ENCODE data around the gene CFAP210.

CFAP210 gene

DNA sequence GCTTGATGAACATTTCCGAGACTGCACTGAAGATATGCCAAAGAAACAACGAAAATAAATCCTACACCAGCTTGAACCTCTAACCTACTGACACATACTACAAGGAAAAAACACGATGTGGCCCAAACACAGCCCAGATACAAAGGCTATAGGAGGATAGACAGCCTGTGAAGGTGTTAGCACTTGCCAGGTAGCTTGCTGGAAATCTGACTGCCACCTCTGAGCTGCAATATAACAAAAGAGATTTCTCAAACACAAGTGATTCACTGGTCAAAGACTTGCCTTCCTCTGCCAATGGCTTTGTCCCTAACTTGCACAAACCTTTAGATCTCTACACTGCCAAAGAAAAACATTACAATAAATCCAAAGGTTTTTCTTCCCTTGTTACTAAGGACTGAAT, 21.1 kb downstream of the CFAP210 start:
- DNase-seq (ENCODE audit: low spot score) = no peak

DNA sequence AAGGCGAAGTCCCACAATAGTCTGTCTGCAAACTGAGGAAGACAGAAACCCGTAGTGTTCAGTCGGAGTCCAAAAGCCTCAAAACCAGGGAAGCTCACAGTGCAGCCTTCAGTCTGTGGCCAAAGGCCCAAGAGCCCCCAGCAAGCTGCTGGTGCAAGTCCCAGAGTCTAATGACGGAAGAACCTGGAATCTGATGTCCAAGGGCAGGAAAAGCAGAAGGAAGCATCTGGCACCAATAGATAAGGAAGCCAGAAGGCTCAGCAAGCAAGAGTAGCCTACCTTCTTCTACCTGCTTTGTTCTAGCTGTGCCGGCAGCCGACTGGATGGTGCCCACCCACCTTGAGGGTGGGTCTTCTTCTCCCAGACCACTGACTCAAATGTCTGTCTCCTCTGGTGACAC, 21.8 kb downstream of the CFAP210 start:
- no peak for DNase-seq (ENCODE audit: low spot score)

DNA sequence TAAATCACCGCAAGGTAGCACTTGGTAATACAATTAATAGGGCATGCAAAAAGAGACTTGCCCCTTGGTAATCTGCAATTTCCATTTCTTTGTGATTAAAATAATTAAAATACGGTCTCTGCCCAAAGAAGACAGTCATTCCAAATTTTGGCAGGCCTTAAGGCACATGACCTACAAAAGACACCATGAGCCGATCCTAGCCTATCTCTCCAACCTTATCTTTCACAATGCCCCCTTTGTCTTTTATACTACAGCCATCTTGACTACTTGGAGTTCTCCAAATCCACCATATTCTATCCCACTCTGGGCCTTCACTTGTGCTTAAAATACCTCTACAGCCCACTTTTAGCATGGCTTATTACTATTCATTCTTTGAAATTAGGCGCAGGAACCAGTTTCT, 23.3 kb downstream of the CFAP210 start:
- DNase-seq (ENCODE audit: low spot score) = no peak

DNA sequence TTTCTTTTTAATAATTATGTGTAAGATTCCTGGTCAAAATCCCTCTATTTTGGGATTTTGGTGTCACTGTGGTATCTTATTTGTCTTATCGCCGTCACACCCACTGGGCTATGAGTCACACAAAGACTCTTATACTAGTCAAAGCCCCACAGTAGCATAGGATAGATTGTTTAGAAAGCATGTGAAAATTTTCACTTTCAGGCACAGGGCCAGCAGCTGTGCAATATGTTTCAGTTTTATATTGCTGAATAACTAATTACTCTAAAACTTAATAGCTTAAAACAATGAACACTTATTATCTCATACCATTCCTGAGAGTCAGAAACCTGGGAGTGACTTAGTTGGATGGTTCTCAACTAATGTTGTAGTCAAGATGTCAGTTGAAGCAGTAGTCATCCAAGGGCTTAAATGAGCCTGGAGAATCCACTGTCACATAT, 24.0 kb downstream of the CFAP210 start:
- DNase-seq (ENCODE audit: low spot score) = no peak

DNA sequence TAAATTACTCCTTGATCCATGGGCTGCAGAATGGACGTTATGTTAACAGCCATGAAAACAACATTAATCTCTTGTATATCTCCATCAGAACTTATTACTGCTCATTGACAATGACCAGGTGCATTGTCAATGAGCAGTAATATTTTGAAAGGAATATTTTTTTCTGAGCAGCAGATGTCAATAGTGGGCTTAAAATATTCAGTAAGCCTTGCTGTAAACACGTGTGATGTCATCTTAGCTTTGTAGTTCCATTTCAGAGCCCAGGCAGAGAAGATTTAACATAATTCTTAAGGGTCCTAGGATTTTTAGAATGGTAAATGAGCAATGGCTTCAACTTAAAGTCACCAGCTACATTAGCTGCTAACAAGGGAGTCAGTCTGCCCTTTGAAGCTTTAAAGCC, 26.6 kb downstream of the CFAP210 start:
- DNase-seq (ENCODE audit: low spot score) = no peak

DNA sequence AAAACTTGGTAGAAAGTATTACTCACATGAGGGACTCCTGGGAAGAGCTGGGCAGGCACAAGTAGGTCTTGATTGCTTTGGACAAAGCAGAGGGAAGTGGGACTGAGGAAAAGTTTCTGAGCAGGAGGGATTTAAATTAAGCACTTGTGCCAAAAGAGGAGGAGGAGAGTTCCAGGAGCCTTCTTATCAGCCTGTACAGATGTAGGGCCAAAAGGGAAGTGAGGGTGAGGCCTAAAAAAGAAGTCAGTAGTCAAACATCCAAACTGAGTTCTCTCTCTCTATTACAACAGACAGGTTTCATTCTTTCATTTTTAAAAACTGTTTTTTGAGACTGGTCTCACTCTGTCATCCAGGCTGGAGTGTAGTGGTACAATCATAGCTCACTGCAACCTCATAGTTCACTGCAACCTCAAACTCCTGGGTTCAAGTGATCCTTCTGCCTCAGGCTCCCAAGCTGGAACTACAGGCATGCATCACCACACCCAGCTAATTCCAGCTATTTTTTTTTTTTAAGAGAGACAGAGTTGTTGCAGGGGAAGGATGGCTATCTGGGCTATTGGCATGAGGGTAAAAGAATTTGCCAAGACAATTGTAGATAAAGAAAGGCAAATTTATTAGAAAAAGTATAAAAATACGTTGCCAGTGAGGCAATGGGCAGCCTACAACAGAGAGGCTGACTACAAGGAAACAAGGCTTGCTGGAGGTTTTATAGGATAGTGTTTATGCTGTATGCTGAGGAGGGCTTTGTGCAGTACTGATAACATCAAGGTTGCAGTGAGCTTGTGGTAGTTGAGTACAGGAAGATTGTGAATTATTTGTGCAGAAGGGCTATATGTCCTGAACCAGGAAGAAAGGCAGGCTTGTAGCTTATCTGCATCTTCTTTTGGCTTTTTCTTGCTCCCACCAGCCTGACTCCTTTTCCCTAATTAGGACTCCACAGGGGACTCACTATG, 29.0 kb downstream of the CFAP210 start:
- no peak for DNase-seq (ENCODE audit: low spot score)

DNA sequence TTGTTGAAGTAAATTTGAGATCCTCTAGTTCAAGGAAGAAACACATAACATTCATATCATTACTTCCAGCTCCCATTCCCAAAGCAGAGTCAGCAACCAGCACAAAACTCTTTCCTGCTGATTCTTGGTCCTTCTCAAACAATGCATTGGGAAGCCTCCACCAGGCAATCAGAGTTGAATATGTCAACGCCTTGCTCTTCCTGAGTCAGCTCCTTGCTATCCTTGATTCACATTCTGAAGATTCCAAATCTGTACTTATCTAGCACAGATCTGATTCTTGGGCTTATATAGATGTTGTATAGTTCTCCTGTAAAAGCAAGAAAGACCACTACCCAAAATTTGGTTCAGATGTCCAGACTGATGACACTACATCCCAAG, 29.6 kb downstream of the CFAP210 start:
- DNase-seq (ENCODE audit: low spot score) = no peak

DNA sequence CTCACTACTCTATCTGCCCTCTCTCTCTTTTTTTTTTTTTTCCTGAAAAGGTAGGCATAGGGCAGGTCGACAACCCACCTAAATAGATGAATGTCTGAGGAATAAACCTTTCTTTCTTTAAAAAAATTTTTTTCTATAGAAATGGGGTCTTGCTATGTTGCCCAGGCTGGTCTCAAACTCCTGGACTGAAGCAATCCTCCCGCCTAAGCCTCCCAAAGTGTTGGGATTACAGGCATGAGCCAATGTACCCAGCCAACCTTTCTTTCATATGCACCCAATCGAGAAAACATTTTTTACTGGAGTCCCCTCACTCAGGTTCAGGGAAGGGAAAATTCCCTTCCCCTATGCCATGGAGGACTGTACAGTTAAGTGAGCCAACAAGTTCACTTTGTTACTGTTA, 31.0 kb downstream of the CFAP210 start:
- DNase-seq (ENCODE audit: low spot score) = no peak

DNA sequence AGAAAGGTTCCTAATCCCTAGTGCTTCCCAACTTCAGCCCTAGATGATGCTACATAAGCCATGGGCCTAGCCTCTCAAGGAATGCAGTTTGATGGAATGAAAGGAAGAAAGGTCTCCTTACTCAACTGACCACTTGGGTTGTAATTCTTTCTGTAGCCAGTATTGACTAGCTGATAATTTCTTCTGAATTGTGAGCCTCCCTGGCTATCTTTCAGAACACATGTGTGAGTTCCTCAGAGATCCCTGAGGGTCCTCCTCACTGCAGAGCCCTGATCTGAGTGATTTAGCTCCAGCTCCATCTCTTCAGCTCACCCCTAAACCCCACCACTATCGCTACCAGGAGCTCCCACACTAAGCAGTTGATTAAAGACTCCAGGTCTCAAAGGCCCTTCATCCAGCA, 31.5 kb downstream of the CFAP210 start:
- no peak for DNase-seq (ENCODE audit: low spot score)

DNA sequence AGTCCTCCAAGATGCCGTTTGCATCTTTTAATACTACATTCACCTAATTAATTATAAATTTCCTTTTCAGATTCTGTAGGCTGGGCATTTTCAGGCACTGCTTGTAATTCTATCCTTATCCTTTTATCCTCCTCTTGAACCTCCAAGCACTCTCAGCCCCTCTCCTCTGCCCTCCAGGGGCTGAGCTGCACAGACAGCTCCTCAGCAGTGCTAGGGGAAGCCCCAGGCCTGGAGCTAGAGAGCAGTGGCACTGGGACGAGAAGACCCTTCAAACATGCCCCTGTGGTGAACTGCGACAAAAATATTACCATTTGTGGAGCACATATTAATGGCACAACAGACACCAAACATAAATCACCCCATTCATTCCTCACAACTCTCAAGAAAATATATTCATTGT, 32.9 kb downstream of the CFAP210 start:
- DNase-seq (ENCODE audit: low spot score) = no peak

DNA sequence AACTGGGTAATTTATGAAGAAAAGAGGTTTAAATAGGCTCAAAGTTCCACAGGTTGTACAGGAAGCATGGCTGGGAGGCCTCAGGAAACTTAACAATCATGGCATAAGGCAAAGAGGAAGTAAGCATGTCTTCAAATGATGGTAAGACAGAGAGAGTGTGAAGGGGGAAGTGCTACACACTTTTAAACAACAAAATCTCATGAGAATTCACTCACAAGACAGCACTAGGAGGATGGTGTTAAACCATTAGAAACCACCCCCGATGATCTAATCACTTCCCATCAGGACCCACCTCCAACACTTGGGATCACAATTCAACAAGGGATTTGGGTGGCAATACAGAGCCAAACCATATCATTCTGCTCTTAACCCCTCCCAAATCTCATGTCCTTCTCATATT, 34.9 kb downstream of the CFAP210 start:
- no peak for DNase-seq (ENCODE audit: low spot score)

DNA sequence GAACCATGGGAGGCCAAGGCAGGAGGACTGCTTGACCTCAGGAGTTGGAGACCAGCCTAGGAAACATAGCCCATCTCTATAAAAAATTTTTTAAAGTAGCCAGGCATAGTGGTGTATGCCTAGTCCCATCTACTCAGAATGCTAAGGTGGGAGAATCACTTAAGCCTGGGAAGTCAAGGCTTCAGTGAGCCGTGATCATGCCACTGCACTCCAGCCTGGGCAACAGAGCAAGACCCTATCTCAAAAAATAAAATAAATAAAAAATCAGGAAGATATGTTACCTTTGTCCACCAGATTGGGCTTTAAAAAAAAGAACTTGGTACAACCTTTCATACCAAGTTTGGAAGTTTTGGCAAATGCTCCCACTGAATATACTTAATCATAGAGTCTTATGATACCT, 35.3 kb downstream of the CFAP210 start:
- no peak for DNase-seq (ENCODE audit: low spot score)

DNA sequence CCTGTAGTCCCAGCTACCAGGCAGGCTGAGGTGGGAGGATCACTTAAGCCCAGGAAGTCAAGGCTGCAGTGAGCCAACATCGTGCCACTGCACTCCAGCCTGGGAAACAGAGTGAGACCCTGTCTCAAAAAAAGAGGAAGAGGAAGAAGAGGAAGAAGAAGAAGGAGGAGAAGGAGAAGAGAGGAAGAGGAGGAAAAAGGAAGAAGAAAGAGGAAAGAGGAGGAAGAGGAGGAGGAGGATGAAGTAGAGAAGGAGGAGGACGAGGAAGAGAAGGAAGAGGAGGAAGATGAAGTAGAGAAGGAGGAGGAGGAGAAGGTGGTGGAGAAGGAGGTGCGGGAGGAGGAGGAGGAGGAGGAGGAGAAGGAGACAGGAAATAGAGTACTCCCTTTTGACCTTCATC, 38.0 kb downstream of the CFAP210 start:
- DNase-seq (ENCODE audit: low spot score) = no peak

DNA sequence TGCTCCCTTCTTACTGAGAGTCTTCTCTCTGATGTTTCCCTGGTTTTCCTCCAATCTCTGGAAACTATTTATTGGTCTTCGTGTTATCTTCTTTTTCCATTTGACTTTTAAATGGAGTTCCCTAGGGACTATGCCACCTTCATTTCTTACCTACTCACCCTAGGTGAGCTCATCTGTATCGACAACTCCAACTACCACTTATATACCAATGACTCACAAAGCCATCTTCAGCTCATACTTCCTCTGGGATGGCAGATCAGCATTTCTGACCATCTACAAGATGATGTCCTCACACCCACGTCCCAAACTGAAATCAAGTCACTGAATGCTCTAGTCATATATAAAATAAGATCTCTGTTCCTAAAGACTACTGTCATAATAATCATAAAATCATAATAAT, 40.6 kb downstream of the CFAP210 start:
- DNase-seq (ENCODE audit: low spot score) = no peak

DNA sequence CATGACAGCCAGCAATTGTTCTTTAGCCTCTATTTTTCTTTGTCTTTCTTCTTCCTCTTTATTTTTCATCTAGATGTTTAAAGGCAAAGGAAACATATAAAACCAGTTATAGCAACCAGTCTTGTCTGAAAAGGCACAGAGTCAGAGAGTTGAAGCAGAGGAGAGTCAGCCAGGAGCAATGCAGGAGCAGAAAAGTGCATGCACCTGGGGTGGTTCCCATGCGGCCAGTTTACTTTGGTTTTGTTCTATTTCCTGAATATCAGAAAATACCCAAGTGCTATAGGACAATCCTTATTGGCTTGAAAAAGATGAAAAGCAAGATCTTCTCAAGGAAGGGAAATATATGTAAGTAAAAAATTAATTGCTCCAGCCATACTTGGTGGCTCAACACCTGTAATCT, 44.9 kb downstream of the CFAP210 start:
- no peak for DNase-seq (ENCODE audit: low spot score)

DNA sequence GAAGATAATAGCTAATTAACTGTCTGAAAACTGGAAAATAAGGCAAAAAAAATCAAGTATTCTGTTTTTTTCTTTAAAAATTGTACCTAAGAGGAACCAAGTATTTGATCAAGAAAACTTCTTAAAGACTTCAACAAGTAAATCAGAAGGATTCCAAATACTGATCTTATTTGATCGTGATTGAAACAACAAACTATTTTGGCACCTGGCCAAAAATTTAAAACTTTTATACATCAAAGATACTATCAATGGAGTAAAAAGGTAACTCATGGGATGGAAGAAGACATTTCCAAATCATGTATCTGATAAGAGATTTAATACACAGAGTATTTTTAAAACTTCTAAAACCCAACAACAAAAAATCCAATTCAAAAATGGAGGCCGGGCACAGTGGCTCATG, 46.7 kb downstream of the CFAP210 start:
- no peak for DNase-seq (ENCODE audit: low spot score)

DNA sequence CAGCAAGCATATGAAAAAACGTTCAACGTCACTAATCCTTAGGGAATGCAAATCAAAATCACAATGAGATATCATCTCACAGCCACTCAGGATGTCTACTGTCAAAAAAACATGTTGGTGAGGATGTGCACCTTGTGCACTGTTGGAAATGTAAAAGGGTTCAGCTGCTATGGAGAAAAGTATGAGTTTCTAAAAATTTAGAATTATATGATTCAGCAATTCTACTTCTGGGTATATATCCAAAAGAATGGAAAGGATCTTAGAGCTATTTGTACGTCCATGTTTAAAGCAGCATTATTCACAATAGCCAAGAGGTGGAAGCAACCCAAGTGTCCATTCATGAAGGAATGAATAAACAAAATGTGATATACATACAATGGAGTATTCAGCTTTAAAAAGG, 50.0 kb downstream of the CFAP210 start:
- DNase-seq (ENCODE audit: low spot score) = no peak

DNA sequence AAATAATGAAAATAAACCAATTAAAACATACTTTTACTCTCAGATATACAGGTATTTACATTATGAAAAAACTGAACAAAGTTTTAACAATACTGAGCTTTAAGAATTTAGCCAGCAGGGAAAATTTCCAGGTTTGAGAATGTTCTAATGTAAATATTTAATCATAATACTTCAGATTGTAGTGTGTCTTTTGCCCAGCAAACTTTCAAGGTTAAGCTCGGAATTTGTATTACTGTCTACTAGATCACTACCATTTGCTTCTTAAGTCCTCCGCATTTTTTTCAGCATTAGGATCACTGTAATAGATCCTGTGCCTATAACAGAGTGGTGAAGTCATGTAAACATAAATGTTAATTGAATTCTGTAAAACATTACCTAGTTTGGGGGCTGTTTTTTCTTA, 52.7 kb downstream of the CFAP210 start:
- no peak for DNase-seq (ENCODE audit: low spot score)

DNA sequence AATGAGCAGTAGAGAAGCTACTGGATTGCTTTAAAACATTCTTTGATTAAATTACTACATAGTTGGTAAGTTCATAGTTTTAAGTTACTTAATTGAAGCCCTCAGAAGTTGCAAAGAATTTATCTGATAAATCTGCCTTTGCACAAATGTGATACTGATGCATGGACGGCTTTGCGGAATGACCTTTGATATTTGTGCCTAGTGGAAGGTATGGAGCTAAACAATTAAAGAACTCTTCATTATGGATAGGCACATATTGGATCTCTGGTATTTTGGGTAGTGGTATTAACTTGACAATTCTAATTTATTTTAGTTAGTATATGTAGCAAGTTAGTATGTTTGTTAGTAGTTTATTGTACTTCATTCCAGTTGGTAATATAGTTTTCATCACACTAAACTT, 54.1 kb downstream of the CFAP210 start:
- DNase-seq (ENCODE audit: low spot score) = no peak

DNA sequence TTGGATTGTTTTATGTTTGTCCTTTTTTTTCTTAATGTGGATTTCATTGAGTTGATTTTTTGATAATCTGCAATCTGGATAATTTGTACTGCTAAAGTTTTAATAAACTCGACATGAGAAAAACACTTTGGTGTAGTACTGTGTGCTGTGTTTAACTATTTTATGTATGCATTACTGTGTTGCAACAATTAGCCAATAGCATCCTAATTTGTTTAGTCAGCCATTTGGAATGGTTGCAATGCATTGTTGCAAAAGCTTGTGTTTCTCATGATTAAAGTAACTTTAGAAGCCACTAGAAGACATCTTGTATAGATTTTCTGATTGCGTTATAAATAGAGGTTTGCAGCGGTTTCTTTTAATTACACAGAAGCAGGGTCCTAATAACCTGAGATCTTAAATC, 56.6 kb downstream of the CFAP210 start:
- DNase-seq (ENCODE audit: low spot score) = no peak

DNA sequence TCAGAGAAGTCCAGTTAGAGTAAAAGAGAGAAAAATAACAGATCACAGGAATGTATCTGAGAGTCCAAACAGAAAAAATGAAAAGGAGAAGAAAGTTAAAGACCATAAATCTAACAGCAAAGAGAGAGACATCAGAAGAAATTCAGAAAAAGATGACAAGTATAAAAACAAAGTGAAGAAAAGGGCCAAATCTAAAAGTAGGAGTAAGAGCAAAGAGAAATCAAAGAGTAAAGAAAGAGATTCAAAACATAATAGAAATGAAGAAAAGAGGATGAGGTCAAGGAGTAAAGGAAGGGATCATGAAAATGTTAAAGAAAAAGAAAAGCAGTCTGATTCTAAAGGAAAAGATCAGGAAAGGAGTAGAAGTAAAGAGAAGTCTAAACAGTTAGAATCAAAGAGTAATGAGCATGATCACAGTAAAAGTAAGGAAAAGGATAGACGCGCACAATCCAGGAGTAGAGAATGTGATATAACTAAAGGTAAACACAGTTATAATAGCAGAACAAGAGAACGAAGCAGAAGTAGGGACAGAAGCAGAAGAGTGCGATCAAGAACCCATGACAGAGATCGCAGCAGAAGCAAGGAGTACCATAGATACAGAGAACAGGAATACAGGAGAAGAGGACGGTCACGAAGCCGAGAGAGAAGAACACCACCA, 57.6 kb downstream of the CFAP210 start:
- no peak for DNase-seq (ENCODE audit: low spot score)

DNA sequence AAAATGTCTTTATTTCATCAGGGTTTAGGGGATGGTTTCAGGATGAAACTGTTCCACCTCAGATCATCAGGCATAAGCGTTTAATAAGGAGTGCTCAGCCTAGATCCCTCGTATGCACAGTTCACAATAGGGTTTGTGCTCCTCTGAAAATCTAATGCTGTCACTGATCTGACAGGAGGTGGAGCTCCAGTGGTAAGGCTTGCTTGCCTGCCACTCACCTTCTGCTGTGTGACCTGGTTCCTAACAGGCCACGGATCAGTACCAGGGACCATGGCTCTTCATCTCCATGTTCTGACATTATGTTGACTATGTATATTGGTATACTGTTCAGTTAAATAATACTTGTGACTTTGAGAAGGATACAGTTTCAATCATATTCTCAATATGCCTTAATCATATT, 68.4 kb downstream of the CFAP210 start:
- no peak for DNase-seq (ENCODE audit: low spot score)

DNA sequence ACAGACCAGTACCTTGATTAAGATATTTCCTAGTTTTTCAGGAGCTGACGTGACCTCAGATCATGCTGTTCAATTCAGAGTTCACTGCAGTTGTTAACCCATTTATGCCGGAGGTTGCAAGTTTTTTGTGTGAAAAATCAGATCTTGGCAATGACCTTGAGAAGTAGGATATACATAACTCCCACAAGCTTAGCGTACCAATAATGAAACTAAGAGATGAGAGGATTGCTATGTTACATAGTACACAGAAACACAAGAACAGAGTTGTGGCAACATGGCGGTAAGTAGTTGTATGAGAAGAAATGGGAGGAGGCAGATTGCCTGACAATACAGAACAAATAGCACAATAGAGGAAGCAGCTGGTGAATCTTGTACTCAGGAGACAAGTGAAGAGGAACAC, 71.0 kb downstream of the CFAP210 start:
- DNase-seq (ENCODE audit: low spot score) = no peak

DNA sequence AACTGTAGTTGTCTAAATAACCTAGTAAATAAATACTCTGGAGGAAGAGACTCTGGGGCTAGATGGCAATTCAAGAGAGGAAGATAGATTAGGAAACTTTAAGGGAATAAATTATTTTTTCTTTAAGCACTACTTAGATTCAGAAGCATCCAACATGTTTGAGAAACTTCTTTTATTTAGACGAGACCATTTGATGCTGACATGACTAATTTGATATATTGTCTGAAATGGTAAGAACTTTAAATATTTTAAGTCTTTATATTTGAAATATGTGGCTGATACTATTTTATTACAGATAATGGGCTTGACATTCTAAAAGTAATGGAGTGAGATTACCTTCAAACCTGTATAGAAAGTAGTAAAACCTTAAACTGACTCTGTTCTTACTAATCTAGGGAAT, 73.7 kb downstream of the CFAP210 start:
- no peak for DNase-seq (ENCODE audit: low spot score)
